SH-SY5Y (cell line): ENCODE measurements around the gene GLI3.

Experiments
- GATA2 ChIP-seq: IDR thresholded peaks from 2 replicates; pipeline ENCODE4 v1.6.1; 2011; ENCODE audit warnings: mild to moderate bottlenecking, low read depth, low read length
- GATA3 ChIP-seq: IDR thresholded peaks from 2 replicates; pipeline ENCODE4 v1.6.1; 2011; ENCODE audit warnings: low read depth, mild to moderate bottlenecking, low read length, moderate library complexity

DNA sequence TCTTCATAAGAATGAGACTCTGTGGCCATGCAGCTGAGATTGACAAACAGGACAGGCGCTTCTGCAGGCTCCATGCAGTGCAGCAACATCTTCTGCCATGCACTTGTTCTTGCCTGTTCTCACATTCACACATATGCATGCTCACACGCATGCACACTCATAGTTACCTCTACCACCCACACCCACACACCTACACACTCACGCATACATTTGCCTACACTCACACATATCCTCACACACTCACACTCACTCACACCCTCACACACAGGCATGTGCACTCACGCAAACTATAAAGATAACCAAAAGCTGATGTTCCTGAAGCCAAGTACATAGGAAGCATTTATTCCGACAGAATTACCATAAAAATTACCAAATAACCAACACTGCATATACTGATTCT lies 15.7 kb downstream of the GLI3 start:
- no peak for TF ChIP-seq GATA2
- no peak for TF ChIP-seq GATA3
